CD4-positive, alpha-beta T cell treated with Interleukin-15 for 4 hours (primary cell): Measurements from ENCODE around the gene IFT74.

ENCODE experiments used
- DNase-seq: peaks from one replicate; pipeline ENCODE4 v3.0.0-alpha.2; 2020; ENCODE audit warnings: low spot score

The IFT74 gene

DNA sequence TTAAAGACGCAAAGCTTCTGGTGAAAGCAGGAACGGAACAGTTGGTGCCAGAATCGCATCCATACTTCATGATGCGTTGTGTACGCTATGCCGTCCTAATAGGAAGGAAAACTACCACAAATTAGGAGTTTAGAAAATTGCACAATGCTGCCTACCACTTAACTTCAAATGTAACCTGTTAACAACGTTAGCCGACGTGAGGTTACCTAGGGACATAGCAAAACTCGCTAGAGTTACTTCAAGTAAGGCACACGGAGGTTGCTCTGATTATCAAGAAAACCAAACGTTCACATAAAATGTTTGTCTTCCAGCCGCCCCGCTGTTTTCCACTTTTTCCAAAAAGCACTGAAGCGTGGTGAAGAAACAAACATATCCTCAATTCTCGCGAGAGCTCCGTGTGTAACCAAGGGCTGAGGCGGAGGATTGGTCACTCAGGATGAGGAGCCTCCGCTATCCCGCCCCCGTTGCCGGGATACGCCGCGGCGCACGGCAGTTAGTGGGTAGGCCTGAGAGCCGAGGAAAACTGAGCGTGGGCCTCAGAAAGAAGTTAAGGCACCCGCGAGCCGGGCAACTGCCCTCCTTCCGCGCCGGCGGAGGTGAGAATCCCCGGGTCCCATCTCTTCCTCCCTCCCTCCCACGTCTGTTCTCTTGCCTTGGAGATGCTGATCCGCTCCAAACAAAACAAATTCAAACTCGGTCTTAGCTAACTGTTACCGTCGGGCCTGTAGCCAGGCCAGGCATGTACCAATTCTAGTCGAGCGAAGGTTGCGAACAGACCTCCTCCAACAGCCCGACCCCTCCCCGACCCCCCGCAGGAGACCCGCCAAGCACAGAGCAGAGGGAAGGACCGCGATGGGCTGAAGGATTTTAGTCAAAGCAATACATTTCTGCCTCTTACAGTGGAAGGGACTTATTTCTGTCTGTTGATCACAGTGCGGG lies at the start of gene IFT74:
IFT74 (plus strand) TSS at position 492 of the 939 bp plus-strand sequence. CDS start 5,556 bp downstream, outside the sequence.
- peak; percentile 93 for DNase-seq

DNA sequence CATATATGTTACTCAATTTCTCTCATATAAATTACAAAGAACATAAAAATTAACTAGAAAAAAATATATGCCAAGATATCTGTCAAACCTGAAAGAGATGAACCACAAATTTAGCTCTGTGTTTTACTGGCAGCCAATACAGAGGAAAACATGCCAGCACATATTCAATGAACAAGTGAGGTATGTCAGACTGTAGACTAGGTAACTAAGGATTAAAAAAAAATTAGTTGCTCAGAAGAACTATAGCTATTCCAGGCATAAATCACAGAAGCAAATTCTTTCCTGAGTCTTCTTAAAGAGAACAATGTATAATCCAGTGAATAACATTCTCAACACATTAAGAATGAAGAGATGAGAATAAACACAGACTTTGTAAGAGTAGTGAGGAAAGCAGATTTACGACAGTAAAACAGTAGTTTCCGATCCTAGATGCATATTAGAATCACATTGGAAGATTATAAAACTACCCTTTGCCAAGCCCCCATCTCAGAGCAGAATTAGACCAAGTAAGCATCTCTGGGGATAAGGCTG lies 43.0 kb upstream of the IFT74 start:
- DNase-seq = no peak

DNA sequence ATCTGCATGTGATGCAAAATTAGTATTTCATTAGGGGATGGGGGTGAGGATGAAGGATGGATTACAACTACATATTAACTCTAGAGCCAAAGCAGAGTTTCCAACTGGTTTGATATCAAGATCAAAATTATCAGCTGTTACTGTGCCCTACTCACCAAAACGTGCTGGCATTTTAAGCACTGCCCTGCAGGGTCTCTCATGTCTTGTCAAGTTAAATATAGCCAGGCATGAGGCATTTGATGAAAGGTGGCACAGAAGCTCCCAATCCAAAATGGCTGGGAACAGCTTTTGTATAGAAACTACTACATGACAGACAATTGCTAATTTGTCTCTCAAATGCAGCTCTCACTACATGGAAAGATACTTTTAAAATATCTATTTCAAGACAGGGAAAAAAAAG lies 36.5 kb upstream of the IFT74 start:
- DNase-seq = no peak

DNA sequence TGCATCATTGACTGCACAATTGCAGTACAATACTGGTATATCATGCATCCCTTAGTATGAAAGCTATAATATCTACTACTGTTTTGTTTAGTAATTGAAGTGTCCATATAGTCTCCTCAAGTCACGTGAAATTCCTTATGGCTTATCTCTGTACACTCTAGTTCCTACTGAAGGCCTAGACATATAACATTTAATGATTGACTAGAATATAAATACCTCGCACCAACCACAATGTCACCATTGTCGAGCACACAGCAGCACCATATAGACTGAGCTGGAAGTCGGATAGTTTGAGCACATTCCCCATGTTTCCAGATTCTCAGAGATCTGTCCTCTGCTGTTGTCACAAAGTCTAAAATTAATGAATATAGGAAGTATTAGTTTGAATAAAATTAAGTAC lies 30.6 kb upstream of the IFT74 start:
- no peak for DNase-seq

DNA sequence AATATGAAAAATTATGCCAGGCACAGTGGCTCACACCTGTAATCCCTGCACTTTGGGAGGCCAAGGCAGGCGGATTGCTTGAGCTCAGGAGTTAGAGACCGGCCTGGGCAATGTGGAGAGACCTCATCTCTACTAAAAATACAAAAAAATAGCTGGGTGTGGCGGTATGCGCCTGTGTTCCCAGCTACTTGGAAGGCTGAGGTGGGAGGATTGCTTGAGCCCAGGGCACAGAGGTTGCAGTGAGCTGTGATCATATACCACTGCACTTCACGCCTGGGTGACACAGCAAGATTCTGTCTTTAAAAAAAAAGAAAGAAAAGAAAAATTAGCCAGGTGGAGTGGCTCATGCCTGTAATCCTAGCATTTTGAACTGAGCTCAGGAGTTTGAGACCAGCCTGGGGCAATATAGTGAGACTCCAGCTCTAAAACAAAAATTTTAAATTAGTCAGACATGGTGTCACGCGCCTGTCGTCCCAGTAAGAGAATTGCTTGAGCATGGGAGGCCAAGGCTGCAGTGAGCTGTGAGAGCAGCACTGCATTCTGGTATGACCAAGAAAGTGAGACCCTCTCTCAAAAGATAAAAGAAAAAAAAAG lies 27.2 kb upstream of the IFT74 start:
- no peak for DNase-seq

DNA sequence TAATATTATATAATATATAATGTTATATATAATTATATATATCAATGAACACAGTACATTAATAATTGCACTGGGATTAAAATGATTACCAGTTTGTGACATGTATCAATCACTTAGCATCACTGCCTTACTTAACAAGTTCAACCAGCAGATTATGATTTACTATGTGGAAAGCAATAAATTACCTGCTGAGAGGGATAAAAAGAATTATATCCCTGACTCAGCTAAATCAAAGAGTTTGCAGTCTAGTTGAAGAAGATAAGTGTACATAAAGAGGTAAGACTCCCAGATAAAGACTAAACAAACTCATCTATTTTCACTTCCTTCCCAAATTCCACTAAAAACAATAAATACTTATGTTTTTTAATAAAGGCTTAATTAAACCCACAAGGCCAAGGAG lies 20.4 kb upstream of the IFT74 start:
- no peak for DNase-seq

DNA sequence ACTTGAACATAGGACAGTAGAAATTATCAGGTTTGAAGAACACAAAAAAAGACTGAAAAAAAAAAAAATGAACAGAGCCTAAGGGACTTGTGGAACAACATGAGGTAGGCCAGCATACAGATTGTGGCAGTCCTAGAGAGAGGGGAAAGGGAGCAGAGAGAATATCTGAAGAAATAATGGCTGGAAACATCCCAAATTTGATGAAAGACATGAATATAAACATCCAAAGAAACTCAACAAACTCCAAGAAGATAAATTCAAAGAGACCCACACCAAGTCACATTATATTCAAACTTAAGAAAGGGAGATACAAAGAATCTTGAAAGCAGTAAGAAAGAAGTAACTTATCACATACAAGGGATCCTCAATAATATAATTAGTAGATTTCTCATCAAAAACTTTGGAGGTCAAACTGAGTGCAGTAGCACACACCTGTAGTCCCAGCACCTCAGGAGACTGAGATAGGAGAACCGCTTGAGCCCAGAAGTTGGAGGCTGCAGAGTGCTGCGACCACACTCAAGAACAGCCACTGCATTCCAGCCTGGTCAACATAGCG lies 18.3 kb upstream of the IFT74 start:
- DNase-seq = no peak

DNA sequence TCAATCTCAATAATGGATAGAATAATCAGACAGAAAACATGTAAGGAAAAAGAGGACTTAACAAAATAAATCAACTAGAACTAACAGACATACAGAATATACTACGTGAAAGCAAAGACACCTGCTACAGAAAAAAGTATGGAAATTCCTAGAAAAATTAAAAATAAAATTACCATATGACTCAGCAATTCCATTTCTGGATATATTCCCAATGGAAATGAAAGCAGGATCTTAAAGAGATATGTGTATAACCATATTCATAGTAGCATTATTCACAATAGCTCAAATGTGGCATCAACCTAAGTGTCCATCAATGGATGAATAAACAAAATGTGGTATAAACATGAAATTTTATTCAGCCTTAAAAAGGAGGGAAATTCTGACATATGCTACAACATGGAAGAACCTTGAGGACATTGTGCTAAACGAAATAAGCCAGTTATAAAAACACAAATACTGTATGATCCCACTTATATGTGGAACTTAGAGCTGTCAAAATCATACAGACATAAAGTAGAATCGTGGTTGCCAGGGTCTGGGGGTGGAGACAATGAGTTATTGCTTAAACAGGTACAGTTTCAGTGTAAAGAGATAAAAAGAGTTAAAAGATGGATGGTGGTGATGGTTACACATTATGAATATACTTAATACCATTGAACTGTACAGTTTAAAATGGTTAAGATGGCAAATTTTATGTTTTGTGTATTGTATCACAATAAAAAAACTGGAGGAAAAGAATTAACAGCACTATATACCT lies 16.1 kb upstream of the IFT74 start:
- no peak for DNase-seq

DNA sequence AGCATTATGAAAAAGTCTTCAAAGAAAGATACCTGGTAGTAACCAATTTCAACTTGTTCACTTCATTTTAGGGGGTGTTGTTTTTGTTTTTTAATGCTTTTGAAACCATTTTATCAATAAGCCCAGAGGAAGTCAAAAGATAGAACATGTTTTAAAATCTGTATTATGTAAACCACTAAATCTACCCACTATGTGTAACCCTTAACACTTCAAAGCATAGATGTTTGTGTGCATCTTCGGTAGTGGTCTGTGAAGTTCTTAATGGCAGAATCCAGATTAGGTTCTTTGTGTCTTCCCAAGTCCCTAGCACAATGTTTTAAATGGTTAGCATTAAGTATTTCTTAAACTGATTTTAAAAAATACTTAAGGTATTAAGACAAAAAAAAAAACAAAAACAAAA lies 15.4 kb upstream of the IFT74 start:
- no peak for DNase-seq

DNA sequence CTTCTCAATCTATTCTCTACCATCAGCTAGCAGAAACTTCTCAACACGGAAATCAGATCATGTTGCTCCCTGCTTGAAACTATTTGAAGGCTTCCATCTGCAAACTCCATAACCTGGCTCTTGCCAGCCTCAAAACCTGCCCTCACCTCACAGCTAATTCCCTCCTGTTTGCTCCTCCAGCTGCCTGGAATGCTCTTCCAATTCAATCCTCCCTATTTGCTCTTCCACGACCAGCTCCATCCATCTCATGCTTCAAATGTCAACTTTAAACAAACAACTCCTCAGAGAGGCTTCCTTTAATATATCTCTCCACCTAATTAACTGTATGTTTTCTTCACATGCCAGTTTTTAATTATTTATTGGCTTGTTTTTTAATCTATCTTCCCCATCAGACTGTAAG lies 10.6 kb upstream of the IFT74 start:
- no peak for DNase-seq

DNA sequence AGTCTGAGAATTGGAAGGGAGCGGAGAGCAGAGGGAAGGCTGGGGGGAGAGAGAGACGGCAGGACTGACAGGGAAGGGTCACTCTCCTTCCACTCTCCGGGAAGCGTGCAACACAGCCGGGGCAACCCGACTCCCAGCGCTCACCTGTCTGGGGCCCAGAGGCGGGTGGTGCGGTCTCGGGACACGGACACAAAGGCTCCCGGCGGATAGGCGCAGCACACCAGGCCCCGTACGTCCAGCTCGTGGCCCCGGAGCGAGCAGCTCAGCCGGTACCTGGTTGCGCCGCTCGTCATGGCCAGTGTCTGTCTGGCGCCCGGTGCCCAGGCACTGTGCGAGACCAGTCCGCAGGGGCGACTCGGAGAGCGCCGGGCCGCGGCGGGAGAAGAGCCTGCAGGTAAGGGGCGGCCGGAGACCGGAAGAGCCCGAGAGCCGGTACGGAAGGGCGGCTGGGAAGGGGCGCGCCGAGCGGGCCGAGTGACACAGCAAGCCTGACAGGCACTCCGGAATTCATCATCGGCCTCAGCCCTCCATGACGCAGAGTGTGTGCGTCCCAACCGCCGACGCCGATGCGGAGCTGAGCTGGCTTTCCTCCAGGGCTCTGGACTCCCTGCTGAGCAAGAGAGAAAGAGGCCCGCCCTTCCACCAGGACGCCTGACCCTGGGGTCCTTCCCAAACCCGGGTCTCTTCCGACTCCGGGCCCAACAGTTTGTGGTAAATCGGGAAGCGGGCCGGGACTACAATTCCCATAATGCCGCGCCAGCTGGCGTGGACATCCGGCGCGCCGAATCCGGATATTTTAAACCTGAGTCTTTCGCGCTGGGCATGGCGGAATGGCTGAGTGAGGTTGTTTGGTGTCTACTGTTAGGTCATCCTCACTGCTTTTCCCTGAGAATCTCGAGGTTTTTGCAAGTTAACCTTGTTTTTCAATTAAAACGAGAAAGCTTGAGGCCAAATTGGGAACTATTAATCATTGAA lies 9.2 kb upstream of the IFT74 start, which contains the start of gene PLAA:
PLAA (minus strand) TSS at position 490 of the 975 bp plus-strand sequence; CDS start at position 293, 197 bp downstream.
- peak; percentile 80 for DNase-seq

DNA sequence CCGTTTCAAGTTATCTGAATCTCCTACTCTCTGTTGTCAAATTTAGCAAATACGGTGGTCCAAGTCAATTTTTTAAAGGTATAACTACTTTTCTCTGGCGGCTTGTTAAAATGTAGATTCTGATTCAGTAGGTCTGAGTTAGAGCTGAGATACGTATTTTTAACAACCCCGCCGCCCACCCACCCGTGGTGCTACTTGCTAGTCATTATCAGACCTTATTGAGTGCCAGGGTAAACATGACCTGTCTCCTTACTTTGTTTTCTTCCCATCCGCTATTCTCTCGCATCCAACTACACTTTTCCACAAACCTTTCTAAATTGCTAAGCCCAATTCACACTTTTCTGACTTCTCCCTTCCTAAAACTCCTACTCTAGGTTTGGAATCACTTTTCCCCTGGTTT lies 8.5 kb upstream of the IFT74 start:
- DNase-seq = no peak

DNA sequence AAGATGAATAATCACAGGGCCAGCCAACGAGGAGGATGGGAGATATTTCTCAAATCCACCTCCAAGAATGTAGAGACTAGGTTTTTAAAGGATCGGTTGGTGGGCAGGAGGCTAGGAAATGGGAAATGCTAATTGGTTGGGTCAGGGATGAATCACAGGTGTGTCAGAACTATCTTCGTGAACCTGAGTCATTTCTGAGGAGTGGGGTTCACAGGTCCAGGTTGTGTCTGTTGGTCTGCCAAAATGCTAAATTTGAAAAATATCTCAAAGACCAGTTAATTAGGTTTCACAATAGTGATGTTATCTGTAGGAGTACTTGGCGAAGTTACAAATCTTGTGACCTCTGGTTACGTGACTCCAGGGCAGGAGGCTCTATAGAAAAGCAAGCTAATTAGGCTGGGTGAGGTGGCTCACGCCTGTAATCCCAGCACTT lies 6.6 kb upstream of the IFT74 start:
- DNase-seq = no peak

DNA sequence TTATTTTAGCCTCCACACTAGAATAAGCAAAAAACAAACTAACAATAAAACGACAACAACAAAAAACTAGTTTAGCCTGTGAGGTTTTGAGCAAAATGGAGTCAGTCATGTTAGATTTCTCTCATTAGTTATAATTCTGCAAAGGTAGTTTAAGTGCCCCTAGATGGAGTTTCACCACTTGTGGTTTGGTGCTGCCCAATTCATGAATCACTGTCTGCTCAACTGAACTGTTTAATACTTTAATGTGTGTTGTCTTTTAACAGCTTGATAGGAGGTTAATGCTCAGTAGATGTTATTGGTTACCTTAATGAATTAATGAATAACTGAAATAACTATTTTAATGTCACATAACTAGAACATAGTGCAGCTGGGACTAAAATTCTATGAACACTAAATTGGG lies 5.7 kb upstream of the IFT74 start:
- DNase-seq = no peak

DNA sequence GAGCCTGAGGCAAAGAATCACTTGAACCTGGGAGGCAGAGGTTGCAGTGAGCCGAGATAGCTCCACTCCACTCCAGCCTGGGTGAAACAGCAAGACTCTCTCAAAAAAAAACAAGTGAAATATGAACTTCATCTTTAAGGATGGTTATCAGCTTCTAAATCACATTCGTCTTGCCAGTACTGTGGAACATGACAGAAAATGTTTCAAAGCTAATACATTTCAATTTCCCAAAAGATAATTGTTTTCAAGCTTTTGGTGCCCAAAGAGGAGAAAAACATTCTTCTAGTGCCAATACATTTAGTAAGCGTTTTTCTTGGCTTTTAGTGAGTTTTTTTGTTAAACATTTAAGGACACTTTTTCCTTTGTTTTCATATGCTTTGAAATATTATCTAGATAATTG lies 4.4 kb upstream of the IFT74 start:
- no peak for DNase-seq

DNA sequence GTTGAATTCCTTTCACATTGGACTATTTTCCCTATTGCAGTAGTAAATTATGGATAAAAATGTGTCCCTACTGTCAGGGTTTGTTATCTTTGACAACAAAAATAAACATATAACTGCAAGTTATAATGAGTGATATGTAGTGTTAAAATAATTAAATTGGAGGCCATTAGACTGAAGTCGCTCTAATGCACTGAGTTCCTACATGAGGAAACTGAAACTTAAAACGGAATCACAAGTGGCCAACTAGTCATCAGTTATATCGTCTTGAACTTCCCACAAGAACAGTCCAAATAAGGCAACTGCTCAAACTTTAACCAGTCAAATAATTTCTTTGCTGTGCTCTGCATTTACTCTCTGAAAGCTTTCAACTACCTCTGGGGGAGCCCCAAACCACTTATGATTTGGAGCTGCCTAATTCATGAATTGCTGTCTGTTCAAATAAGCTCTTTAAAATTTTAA lies 2.1 kb upstream of the IFT74 start:
- DNase-seq = peak; percentile 33

DNA sequence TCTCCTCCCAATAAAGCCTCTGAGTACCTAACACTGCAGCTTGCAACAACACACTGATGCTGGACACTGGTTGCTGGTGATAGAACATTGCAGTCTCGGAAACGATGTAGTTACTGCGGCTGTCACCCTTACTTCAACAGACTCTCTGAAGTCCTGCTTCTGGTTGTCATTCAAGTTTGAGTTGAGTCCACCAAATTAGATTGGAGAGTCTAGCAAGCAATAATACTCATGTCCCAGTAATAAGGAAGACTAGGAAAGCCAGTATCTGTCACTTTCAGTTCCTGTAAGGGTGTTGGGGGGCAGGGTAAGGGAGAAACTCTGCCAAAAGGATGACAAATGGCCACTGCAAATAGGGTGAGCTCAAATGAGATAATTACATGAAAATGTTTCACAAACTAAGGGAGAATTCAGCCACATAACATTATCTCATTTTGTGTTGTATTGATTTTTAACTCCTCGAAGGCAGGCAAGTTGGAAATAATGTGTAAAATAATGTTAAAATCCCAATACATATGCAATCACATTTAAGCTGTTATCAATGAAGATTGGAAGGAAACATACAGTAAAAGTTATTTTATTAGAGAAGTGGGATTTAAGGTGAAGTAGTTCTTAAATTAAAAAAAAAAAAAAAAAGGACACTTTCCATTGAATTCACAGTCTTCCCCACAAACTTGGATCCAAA lies 849 bp upstream of the IFT74 start:
- DNase-seq = no peak

DNA sequence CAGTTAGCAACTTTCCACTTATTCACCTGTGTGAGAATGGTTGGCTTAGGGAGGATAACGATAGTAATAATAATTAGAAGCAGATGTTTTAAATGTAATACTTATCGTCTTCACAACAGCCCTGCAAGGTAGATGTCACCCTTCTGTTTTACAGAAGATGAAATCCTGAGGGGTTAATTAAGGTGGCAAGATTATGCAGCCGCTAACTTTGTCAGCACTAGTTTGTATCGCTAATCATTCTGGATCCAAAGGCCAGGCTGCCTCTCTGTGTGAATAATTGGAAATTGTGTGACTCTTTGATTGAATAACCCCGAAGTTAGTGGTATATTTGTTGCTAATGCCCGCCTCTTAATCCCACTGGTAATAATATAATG lies 635 bp downstream of the IFT74 start:
- no peak for DNase-seq

DNA sequence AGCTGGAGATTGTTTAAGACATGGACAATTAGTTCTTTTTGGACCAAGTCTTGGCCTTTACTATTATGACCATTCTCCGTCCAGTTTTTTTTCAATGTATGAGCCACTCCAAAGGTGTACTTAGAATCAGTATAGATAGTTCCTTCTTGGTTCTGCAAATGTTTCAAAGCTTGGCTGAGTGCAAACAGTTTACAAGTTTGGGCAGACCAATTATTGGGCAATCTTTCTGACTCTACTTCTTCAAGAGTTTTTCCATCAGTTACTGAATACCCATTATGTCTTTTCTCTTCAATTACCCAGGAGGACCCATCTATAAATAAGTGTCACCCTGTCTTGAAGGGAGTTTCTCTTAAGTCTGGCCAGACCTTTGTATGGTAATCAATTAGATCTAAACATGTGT lies 15.5 kb downstream of the IFT74 start:
- DNase-seq = no peak

DNA sequence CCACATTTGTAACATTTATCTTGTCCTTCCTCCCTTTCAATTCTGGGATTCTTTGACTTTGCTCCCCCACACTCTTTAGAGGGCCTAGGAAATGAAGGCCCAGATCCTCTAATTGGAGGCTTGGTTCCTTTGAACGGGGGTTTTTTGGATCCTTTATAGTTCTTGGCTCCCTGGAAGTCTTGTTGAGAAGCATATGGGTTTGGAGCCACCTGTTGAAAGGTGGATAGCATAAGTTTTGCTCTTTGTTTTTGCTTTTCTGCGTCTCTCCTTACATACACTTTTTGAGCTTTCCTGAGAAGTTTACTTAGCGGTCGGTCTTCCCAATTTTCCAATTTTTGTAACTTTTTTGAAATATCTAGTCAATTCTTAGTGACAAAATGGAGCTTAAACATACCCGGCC lies 17.8 kb downstream of the IFT74 start:
- no peak for DNase-seq
